ENCODE data around the gene ENG.
A peak's percentile ranks its signal among the peaks of the same experiment; 100 is the strongest.

Gene ENG

DNA sequence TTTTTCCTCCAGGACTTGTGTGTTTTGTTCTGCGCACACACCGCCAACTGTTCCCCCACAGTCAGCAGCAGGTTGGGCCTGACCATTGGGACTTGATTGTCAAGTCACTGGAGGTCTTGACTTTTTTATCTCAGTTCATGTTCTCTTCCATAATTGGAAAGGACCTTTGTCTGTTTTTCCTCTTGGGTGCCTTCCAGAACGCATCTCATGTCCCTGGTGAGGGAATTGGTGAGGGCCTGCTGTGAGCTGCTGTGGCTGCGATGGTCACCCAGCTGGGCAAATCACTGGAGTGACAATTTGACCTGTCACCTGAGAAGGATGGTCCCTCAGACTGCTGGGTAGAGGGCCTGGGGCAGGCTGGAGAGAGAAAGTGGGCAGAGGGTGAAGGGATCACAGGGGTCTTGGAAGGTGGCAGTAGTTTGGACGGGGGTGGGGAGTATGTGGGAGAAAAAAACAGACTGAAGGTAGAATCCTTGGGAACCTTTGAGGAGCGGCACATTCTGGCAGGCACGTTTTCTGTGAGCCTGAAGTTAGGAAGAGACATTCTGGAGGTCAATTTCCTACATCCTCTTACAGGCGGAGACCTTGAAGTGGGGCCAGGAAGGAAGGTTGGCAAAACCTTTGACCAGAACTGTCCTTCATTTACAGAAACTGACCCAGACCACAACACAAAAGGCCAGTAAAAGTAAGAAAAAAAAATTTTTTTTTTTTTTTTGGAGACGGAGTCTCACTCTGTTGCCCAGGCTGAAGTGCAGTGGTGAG is 64.2 kb downstream of the ENG start:
- no peak for DNase-seq

DNA sequence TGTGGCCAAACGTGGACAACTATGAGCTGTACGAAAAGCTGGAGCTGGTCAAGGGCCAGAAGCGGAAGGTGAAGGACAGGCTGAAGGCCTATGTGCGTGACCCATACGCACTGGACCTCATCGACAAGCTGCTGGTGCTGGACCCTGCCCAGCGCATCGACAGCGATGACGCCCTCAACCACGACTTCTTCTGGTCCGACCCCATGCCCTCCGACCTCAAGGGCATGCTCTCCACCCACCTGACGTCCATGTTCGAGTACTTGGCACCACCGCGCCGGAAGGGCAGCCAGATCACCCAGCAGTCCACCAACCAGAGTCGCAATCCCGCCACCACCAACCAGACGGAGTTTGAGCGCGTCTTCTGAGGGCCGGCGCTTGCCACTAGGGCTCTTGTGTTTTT is 65.3 kb downstream of the ENG start:
- DNase-seq = no peak

DNA sequence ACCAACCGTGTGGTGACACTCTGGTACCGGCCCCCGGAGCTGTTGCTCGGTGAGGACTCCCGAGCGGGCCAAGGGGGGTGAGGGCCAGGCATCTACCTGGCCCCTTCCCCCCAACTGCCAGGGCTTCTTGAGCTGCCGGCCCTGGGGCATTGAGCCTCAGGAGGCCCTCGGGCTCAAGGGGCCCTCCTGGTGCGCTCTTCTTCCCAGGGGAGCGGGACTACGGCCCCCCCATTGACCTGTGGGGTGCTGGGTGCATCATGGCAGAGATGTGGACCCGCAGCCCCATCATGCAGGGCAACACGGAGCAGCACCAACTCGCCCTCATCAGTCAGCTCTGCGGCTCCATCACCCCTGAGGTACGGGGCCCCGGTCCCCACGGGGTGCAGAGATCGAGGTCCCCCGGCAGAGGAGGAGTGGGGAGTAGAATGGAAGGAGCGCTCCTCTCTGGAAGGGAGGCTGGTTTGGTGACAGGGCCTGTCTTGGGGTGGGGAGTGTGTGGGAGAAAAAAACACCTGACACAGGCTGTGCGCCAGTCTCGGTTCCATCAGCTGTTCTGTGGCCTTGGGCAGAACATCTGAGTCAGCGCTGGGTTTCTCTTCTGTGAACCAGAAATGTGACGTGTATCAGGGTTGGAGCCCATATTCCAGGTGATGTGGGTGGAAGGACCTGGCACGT is 66.0 kb downstream of the ENG start:
- no peak for DNase-seq

DNA sequence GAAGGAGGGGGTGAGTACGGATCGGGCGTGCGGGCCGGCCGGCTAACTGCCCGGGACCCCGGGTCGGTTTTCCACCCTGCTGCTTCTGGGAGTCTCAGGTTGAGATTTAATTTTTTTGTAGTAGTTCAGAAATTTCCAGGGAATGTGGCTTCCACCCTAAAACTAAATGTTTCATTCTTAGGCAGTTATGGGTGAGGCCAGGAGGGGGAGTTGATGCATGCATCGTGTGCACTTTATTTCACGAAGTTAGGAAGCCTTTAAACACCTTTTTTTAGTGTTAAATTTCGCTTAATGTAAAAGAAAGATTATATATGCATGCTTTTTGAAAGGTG is 67.7 kb downstream of the ENG start:
- DNase-seq = peak; percentile 56

DNA sequence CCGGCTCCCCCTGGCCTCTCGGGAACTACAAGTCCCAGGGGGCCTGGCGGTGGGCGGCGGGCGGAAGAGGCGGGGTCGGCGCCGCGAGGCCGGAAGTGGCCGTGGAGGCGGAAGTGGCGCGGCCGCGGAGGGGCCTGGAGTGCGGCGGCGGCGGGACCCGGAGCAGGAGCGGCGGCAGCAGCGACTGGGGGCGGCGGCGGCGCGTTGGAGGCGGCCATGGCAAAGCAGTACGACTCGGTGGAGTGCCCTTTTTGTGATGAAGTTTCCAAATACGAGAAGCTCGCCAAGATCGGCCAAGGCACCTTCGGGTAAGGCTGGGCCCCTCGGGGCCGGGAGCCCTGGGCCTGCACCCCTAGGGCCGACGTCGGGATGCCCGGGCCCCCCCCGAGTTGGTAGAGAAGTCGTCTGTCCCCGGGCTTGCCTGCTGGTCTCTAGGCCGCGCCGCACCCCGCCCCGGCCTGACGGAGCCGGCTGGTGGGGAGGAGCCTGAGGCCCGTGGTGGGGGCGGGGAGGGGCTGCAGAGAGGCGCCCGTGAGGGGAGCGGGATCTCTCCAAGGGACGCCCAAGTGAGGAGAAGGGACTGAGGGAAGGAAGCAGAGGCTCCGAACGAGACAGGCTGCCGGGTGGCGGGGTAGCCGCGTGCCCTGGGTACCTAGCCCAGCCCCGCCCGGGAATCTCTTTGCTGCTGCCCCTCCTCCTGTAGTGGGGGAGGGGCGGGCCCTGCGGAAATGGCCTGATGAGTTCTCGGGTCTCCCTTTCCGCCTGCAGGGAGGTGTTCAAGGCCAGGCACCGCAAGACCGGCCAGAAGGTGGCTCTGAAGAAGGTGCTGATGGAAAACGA is 68.3 kb downstream of the ENG start, which contains the start of gene CDK9:
CDK9 (plus strand) TSS at position 102 of the 840 bp plus-strand sequence; CDS start at position 217, 115 bp downstream.
- peak; percentile 96 for DNase-seq

GRCh38 chr9:127785023-127785932 is 69.2 kb downstream of the ENG start:
- DNase-seq = peak; percentile 94

DNA sequence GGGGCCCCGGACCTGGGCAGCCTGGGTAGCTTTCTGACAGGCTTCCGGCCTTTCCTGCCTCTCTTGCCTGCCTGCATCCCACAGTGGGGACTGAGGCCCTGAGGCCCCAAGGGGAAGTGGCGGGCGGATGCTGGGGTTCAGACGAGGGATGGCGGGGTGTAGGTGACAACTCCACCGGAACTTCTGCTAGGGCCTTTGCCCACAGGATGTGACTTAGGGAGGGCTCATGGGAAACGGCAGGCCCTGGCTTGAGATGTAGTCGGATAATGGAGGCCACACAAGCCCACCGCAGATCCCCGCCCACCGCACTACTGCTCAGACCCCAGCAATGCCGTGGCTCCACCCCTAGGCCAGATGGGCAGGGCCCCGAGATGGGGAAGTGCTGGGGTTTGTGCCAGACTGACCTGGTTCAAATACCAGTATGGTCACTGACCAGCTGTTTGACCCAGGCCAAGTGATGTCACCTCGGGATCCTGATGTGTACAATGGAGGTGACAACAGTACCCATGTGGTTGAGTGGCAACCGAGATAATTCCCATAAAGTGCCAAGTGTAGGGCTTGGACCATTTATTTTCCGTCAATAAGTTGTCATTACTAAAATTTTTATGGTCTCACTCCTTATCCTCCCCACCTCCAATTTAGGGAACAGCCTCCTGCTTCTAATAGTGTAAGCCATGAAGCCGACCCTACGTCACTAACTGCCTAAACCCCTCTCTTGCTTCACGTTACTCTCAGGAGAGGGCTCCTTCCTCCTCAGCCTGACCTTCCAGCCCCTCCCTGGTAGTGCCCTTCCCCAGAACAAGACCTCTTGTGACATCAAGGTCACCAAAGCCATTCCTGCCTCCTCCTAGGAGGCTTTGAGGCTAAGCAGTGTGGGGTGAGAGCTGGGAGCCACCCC is 71.1 kb downstream of the ENG start:
- peak; percentile 99 for DNase-seq

DNA sequence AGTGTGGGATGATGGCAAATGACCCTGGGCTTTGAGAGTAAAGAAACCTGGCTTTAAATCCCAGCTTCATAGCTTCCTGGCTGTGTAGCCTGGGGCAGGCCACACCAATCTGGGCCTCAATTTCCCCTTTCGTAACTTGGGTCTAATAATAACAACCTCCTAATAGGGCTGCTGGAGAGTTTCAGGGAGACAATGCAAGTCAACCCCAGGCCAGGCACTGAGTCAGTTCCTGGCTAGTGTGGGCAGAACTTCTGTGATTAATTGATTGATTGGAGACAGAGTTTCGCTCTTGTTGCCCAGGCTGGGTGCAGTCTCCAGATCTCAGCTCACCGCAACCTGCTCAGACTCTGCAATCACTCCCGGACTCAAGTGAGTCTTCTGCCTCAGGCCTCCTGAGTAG is 72.7 kb downstream of the ENG start:
- DNase-seq = no peak

- peak; percentile 76 for DNase-seq
These were observed 73.5 kb downstream of the ENG start for GRCh38 chr9:127780909-127781308.

DNA sequence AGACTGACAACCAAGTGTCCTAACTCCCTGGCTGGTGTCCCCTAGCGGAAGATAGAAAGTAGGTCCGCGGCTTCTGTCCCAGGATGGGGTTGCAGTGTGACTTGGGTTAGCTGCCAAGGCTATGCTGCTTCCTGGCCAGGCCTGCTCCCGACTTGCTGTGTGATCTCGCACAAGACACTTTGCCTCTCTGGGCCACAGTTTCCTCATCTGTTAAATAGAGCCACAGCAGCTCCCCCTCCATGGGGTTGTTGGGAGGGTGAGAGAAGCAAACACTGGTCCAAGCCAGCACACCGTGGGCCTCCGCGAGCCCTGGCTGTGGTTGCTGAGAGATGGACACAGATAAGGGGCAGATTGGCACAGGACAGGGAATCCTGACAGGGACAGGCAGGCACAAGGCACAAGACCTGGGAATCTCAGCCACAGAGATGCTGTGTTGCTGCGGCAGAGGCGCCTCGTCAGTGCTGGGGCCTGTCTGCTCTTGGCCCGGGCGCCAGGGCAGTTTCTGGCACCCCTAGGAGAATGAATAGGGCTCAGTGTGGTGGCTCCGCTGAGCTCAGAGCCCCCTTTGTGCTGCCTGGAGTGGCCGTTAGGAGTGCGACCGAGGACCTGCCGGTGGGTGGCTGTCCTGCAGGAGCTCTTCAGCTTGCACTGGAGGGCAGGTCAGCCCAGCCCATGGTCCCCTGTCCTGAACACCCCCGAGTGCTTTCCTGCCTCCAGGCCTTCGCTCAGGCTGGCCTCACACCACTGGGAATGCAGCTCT is 74.2 kb downstream of the ENG start:
- DNase-seq = no peak

DNA sequence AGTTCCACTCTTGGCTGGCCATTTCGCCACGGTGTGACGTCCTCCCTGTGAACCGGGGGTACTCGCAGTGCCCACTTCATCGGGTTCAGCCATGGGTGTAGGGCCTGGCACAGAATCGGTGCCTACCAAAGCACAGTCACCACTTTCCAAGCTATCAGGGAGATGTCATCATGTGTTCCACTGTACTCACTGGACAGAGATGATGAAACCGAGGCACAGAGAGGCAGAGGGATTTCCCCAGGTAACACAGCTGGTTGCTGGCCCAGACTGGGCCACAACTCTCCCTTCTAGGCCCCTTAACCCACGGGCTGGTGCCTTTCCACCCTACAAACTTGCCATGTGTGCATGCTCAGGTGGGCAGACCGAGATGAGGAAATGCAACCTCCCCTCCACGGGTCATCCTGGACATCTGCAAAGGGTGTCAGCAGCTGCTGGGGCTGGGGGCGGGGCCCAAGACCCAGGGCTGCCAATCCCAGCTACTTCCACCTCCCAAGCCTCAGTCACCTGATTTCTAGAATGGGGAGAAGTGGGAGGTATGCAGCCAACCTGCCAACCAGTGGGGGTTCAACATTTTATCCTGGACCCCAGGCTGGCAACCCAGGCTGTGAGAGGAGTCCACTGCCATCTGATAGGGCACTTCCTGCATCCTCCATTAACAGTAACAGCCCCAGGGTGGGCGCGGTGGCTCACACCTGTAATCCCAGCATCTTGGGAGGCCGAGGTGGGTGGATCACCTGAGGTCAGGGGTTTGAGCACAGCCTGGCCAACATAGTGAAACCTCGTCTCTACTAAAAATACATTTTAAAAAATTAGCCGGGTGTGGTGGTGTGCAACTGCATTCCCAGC is 75.1 kb downstream of the ENG start:
- DNase-seq = peak; percentile 59

- DNase-seq = peak; percentile 71
These were observed 76.0 kb downstream of the ENG start, which contains the start of gene SH2D3C for GRCh38 chr9:127778280-127779135. SH2D3C (minus strand) TSS chr9:127778666; CDS start chr9:127778627, 39 bp downstream.

DNA sequence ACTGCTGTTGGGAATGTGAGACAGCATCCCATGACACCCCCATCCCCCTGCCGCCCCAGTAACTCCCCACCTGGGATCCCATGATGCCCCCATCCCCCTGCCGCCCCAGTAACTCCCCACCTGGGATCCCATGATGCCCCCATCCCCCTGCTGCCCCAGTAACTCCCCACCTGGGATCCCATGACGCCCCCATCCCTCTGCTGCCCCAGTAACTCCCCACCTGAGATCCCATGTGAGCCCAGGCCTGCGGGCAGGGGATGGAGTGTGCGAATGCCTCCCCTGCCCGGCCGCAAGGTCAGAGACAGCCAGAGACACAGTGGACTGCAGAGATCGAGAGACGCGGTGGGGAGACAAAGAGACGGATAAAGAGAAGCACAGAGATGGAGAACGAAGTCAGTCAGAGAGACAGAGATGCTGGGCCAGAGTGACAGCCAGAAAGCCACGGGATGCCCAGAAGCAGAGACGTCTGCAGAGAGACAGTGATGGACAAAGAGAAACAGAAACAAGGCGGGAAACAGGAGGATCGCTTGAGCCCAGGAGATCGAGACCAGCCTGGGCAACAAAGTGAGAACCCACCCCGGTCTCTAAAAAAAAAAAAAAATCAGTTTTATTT is 77.0 kb downstream of the ENG start:
- DNase-seq = no peak

DNA sequence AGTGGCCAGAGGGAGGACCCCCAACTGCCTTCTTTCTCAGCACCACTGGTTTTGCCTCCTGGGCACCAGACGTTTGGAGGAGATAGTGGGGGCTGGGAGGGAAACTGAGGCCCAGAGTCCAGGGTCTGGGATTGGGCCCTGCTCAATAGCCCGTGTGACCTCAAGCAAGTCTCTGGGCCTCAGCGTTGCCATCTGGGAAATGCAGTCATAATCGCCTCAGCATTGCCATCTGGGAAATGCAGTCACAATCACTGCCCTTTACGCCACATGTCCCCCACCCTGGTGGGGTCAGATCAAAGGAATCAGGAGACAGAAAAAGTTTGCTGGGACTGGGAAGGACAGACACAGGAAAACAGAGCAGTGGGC is 77.6 kb downstream of the ENG start:
- no peak for DNase-seq

DNA sequence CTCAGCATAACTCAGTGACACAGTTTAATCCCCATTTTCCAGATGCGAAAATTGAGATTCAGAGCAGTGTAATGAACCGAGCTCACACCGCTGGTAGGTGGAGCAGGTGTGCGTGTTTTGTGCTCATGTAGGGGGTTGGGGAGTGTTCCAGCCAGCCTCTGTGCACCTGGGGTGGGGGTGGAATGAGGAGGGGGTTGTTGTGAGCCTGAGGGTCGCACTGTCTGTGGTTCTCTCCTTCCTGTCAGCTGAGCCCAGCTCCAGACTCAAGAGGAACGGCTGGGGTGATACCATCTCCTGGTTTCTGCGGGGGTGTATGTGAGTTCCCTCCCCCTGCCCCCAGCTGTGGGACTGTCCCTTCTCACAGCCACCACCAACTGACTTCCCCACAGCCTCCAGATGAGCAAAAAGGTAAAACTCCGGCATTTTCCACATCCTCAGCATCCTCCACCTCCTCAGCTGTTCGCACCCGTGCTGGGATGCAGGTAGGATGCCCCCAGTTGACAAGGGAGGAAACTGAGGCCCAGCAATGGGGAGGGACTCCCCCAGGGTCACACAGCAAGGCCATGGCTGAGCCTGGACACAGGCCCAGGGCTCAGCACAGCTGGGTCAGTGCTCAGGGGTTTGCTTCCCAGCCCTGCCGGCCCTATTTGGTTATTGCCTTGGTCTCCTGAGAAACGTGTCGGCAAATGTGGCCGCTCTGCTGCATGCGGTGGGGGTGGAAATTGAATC is 78.1 kb downstream of the ENG start:
- peak; percentile 95 for DNase-seq

DNA sequence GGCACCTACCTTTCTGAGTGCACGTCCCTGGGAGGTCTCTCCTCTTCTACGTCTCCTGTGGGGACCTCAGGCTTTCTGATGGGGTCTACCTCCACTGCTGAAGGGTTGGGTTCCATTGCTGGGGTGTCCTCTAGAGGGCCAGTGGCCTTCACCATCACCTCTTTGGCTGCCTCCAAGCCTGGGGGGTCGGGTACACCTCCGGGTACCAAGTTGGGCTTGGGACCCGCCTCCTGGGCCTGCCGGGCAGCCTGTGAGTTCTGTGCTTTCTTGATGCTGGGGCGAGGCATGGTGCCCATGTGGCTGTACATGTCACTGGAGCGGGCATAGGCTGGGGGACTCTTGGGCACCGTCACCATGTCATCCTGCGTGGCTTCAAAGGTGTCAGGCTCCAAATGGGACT is 80.5 kb downstream of the ENG start:
- no peak for DNase-seq

- DNase-seq = no peak
These were observed 81.2 kb downstream of the ENG start for GRCh38 chr9:127773272-127773671.

DNA sequence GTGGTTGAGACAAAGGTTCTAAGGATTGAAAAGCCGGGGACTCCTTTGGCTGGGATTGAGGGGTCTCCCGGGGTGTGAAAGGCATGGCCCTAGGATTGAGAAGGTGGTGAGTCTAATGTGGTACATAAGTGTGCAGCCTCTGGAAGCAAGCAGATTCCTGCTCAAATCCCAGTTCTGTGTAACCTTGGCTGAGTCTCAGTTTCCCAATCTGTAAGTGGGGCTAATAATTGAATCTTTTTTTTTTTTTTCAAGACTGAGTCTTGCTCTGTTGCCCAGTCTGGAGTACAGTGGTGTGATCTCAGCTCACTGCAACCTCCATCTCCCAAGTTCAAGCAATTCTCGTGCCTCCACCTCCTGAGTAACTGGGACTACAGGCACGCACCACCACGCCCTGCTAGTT is 81.9 kb downstream of the ENG start:
- DNase-seq = no peak

Measured in hematopoietic multipotent progenitor cell treated with erythropoietin and hydrocortisone succinate and interleukin-3 and kit ligand, for 4 days (in vitro differentiated cells).